Raji (cell line): Measurements from ENCODE around the gene CST3.

Source experiments
- POLR2A ChIP-seq: IDR thresholded peaks from 2 replicates; pipeline ENCODE4 v1.6.1; 2011; ENCODE audit warnings: low read depth, low read length, control low read depth; ENCODE audit not compliant: insufficient read depth

Gene CST3

GRCh38 chr20:23638309-23638708, 554 bp upstream of the CST3 start:
- no peak for TF ChIP-seq POLR2A

GRCh38 chr20:23636908-23637281, 860 bp downstream of the CST3 start:
- TF ChIP-seq POLR2A = no peak

GRCh38 chr20:23636182-23636907, 1.4 kb downstream of the CST3 start:
- no peak for TF ChIP-seq POLR2A

GRCh38 chr20:23634985-23635767, 2.6 kb downstream of the CST3 start:
- no peak for TF ChIP-seq POLR2A

- TF ChIP-seq POLR2A = no peak
Observed at GRCh38 chr20:23634044-23634801, 3.5 kb downstream of the CST3 start.

GRCh38 chr20:23632711-23633573, 4.8 kb downstream of the CST3 start:
- TF ChIP-seq POLR2A = no peak

- no peak for TF ChIP-seq POLR2A
Observed at GRCh38 chr20:23631981-23632710, 5.6 kb downstream of the CST3 start.

- no peak for TF ChIP-seq POLR2A
Observed at GRCh38 chr20:23631226-23631822, 6.4 kb downstream of the CST3 start.

- TF ChIP-seq POLR2A = no peak
Observed at GRCh38 chr20:23630392-23630849, 7.3 kb downstream of the CST3 start.

GRCh38 chr20:23629542-23630391, 8.0 kb downstream of the CST3 start:
- no peak for TF ChIP-seq POLR2A

GRCh38 chr20:23629017-23629541, 8.7 kb downstream of the CST3 start:
- TF ChIP-seq POLR2A = no peak

GRCh38 chr20:23628402-23629016, 9.2 kb downstream of the CST3 start:
- no peak for TF ChIP-seq POLR2A
